Erythroblast (primary cell): ENCODE results near the gene JOSD2.

Experiments
- GATA1 ChIP-seq: IDR thresholded peaks from 2 replicates; pipeline ENCODE4 v1.6.1; 2011; ENCODE audit warnings: low read depth, mild to moderate bottlenecking, control low read depth, low read length, moderate library complexity
- POLR2A ChIP-seq: IDR thresholded peaks from 2 replicates; pipeline ENCODE4 v1.6.1; 2011; ENCODE audit warnings: mild to moderate bottlenecking, low read length

DNA sequence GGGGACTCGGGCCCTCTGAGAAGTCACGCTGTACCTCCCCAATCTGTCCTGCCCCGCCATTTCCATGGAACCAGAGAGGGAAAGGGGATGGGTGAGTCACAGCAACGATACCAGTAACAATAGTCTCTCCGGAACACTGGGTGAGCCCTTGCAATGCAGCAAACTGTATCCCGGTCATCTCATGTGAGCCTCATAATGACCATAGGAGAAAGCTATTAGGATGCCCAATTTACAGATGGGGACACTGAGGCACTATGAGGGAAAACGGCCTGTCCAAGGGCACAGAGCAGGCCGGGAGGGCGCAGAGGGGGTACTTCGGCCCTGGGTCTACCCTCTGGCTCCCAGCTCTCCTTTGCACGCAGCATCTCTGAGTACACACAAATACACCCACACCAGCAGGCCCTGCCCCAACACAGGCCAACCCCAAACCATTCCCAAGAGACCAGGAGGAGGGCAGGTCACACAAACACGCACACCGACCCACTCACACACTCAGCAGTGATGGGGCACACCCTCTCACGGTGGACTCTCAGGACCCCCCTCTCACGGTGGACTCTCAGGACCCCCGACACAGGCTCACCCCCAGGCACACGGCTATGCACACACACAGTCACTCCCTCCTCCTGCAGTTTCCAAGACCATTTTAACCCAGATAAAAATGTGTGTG lies 39.1 kb upstream of the JOSD2 start:
- TF ChIP-seq POLR2A (no peak), GATA1 (no peak)
